Endothelial cell of umbilical vein (primary cell): ENCODE results near the gene LPP. TPM values are rescaled to one million over a fixed set of nuclear protein-coding genes. Genes with fewer than 3 reads are reported as not detected.

Experiments
- BruUV-seq: library from RNA; stranded (reverse); fragments of 400-500 nt; replicated peaks from 2 replicates; lab custom pipeline; 2021; lab: Mats Ljungman, UMichigan
- CTCF ChIA-PET: fragments of 300-600, 350-600 bp; sonication (Branson Sonifier 250); formaldehyde crosslinking; loops from one replicate; lab custom pipeline; 2021; ENCODE audit warnings: antibody characterized with exemption, inconsistent platforms; lab: Charles Lee
- POLR2A ChIA-PET: fragments of 300-600, 350-600 bp; sonication (Branson Sonifier 250); formaldehyde crosslinking; loops from one replicate; lab custom pipeline; 2021; ENCODE audit warnings: antibody characterized with exemption, inconsistent platforms; lab: Charles Lee
- DNase-seq: peaks from one replicate; pipeline ENCODE4 v3.0.0-alpha.2; 2011; ENCODE audit warnings: low read depth, low spot score
- FAIRE-seq: peaks from 2 replicates; lab custom pipeline; 2011; peaks lifted over from hg19 to GRCh38; lab: Jason Lieb, UNC
- H2AFZ ChIP-seq: 2 replicates; pipeline ENCODE4 v1.6.0; 2012; ENCODE audit warnings: low read depth, low read length, control low read depth, inconsistent platforms
- H3K27ac ChIP-seq: 2 replicates; pipeline ENCODE4 v1.5.1; 2011; ENCODE audit warnings: low read depth, mild to moderate bottlenecking, control low read depth, low read length, moderate library complexity; ENCODE audit not compliant: insufficient read depth
- H3K27me3 ChIP-seq, 2 experiments: 2 replicates each; pipeline versions ENCODE4 v1.6.0 to v1.6.1; 2011; ENCODE audit warnings: low read length in 2 of 2, mixed read lengths in 1 of 2; ENCODE audit not compliant: control insufficient read depth in 2 of 2, insufficient read depth in 2 of 2
- H3K36me3 ChIP-seq, 2 experiments: 2 replicates in 1 of 2; 3 replicates in 1 of 2; pipeline ENCODE4 v1.5.1; 2011; ENCODE audit warnings: low read length in 2 of 2, mild to moderate bottlenecking in 1 of 2, moderate library complexity in 1 of 2; ENCODE audit not compliant: control insufficient read depth in 2 of 2, insufficient read depth in 2 of 2; ENCODE audit errors: extremely low read depth in 1 of 2
- H3K4me1 ChIP-seq: 3 replicates; pipeline ENCODE4 v1.5.1; 2011; ENCODE audit warnings: mild to moderate bottlenecking, low read length; ENCODE audit not compliant: control insufficient read depth, insufficient read depth; ENCODE audit errors: extremely low read depth
- H3K4me2 ChIP-seq: 2 replicates; pipeline ENCODE4 v1.6.1; 2011; ENCODE audit warnings: low read length, control low read depth, mixed read lengths; ENCODE audit not compliant: insufficient read depth
- H3K4me3 ChIP-seq, 3 experiments: fragments of 200-600 bp in 1 of 3; sonication (generic), shearing (Covaris generic) in 1 of 3; replicated peaks in 1 of 3; 2 replicates each; pipeline ENCODE4 v1.5.1; 2011 to 2016; ENCODE audit warnings: control low read depth in 3 of 3, low read length in 3 of 3, mild to moderate bottlenecking in 2 of 3, inconsistent platforms in 1 of 3, low read depth in 1 of 3, moderate library complexity in 1 of 3; ENCODE audit not compliant: insufficient read depth in 1 of 3
- H3K79me2 ChIP-seq: 2 replicates; pipeline ENCODE4 v1.6.0; 2012; ENCODE audit warnings: low read length, inconsistent platforms; ENCODE audit not compliant: control insufficient read depth, insufficient read depth
- H3K9ac ChIP-seq: replicated peaks from 2 replicates; pipeline ENCODE3; 2011; ENCODE audit warnings: low read length, control low read depth; ENCODE audit not compliant: insufficient read depth; ENCODE audit errors: extremely low read depth
- H3K9me1 ChIP-seq: replicated peaks from 3 replicates; pipeline ENCODE4 v1.6.0; 2011; ENCODE audit warnings: mild to moderate bottlenecking, low read length; ENCODE audit not compliant: control insufficient read depth, insufficient read depth; ENCODE audit errors: extremely low read depth
- H3K9me3 ChIP-seq: replicated peaks from 2 replicates; pipeline ENCODE4 v1.5.1; 2012; ENCODE audit warnings: low read length, inconsistent platforms; ENCODE audit not compliant: control insufficient read depth, insufficient read depth
- H4K20me1 ChIP-seq: replicated peaks from 2 replicates; pipeline ENCODE3; 2011; ENCODE audit warnings: mild to moderate bottlenecking, low read length; ENCODE audit not compliant: control insufficient read depth, insufficient read depth; ENCODE audit errors: extremely low read depth
- EZH2 ChIP-seq: IDR thresholded peaks from 2 replicates; pipeline ENCODE4 v1.6.1; 2012; ENCODE audit warnings: borderline replicate concordance, low read depth, mild to moderate bottlenecking, moderate library complexity, low read length, inconsistent platforms; ENCODE audit not compliant: severe bottlenecking
- FOS ChIP-seq: IDR thresholded peaks from 2 replicates; pipeline ENCODE4 v1.6.1; 2011; ENCODE audit warnings: mild to moderate bottlenecking, low read length, moderate library complexity, borderline replicate concordance; ENCODE audit not compliant: insufficient read depth
- GATA2 ChIP-seq: IDR thresholded peaks from 2 replicates; pipeline ENCODE4 v1.7.0; 2011; ENCODE audit warnings: low read depth, mild to moderate bottlenecking, moderate library complexity, mixed read lengths, low read length; ENCODE audit not compliant: insufficient read length, insufficient read depth
- JUN ChIP-seq: IDR thresholded peaks from 2 replicates; pipeline ENCODE4 v1.6.1; 2011; ENCODE audit warnings: borderline replicate concordance, low read depth; ENCODE audit not compliant: insufficient read length, insufficient read depth
- MYC ChIP-seq: IDR thresholded peaks from one replicate; pipeline ENCODE4 v1.6.1; 2011; ENCODE audit warnings: mild to moderate bottlenecking, low read depth, low read length
- POLR2A ChIP-seq: IDR thresholded peaks from 2 replicates; pipeline ENCODE4 v1.6.1; 2012; ENCODE audit warnings: low read depth, mild to moderate bottlenecking, control low read depth, low read length
- POLR2AphosphoS5 ChIP-seq: IDR thresholded peaks from 2 replicates; pipeline ENCODE4 v1.6.1; 2012; ENCODE audit warnings: low read depth, mild to moderate bottlenecking, control low read depth, low read length, moderate library complexity; ENCODE audit not compliant: insufficient read depth
- dilution Hi-C: fragments of 300-500 bp; cut with MboI; formaldehyde crosslinking; loops from one replicate; pipeline ENCODE4 v1.15.0; 2019; ENCODE audit warnings: low sequenced_read_pairs; ENCODE audit not compliant: extremely low pct_ligation_motif_present
- intact Hi-C: fragments of 100-400 bp; cut with micrococcal nuclease; formaldehyde crosslinking; loops from one replicate; pipeline ENCODE4 v1.10.0; 2022
- polyA plus RNA-seq, 4 experiments: library from polyadenylated mRNA; depleted of rRNA in 3 of 4; stranded (reverse) in 3 of 4; unstranded in 1 of 4; fragments of >200 nt; gene quantifications; 2 replicates each; pipeline versions ENCODE4 v1.2.1 to v1.2.3, GENCODE V29; 2011 to 2012; ENCODE audit warnings: missing spikeins in 1 of 4
- total RNA-seq: library from RNA; stranded (reverse); gene quantifications from 2 replicates; pipeline ENCODE4 v1.2.3, GENCODE V29; 2021
- TF ChIP-seq, protein P1 (sequence below): IDR thresholded peaks from 2 replicates; pipeline ENCODE4 v1.6.1; 2011; ENCODE audit not compliant: insufficient read depth, insufficient read length
- TF ChIP-seq, protein P2 (sequence below), 2 donors: IDR thresholded peaks; 1 replicate in 1 of 2; 2 replicates in 1 of 2; pipeline ENCODE4 v1.5.1; 2011; ENCODE audit warnings: low read length in 2 of 2, mild to moderate bottlenecking in 2 of 2, moderate library complexity in 2 of 2, control low read depth in 1 of 2, inconsistent platforms in 1 of 2, low read depth in 1 of 2; ENCODE audit not compliant: insufficient read depth in 1 of 2; ENCODE audit errors: extremely low read depth in 1 of 2

The LPP gene
- total and polyA plus RNA-seq, 2 donors (not counting 3 experiments of a cell fraction or from before 2014, with no cell fraction given), result 16.9 to 153 TPM

DNA sequence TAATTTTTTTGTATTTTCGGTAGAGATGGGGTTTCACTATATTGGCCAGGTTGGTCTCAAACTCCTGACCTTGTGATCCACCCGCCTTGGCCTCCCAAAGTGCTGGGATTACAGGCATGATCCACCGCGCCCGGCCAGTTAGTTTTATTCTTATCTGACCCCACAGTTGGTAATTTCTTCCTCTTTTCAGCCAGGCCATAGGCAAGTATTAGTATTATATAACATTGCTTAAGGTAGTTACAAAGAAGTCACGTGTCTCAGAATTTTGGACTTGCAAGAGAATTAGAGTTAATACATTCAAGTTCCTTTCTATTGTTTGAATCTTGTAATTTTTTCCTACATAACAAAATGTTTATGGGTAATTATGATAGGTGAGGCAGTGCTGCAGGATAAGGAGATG lies 334.8 kb downstream of the LPP start:
- H3K36me3 ChIP-seq, result peaks cover 0 to 2% of the 10 kb centered on the region in 2 experiments
- dilution Hi-C loops (no loop called here), intact Hi-C loops (no loop called here)
- BruUV-seq, result no TSS peak
- no peaks in the 10 kb centered on the region for H3K27me3 ChIP-seq
- FAIRE-seq (no peak), DNase-seq (no peak)
- no peak overlapping the region for H3K27ac ChIP-seq
- H3K4me1 ChIP-seq, result peaks cover 7% of the 10 kb centered on the region
- no peak overlapping the region for H3K4me3 ChIP-seq
- POLR2A ChIA-PET, result no interaction called here
- no peak overlapping the region for H3K4me2 ChIP-seq
- no peaks in the 10 kb centered on the region for H3K9me3 ChIP-seq
- CTCF ChIA-PET, result no interaction called here
- TF ChIP-seq JUN (no peak), POLR2A (no peak), FOS (no peak), EZH2 (no peak), POLR2AphosphoS5 (no peak)
- H3K9me1 ChIP-seq, result no peaks in the 10 kb centered on the region
- H4K20me1 ChIP-seq, result no peaks in the 10 kb centered on the region
- H3K79me2 ChIP-seq, result no peaks in the 10 kb centered on the region
- H3K9ac ChIP-seq, result no peak overlapping the region
- H2AFZ ChIP-seq, result no peak overlapping the region

DNA sequence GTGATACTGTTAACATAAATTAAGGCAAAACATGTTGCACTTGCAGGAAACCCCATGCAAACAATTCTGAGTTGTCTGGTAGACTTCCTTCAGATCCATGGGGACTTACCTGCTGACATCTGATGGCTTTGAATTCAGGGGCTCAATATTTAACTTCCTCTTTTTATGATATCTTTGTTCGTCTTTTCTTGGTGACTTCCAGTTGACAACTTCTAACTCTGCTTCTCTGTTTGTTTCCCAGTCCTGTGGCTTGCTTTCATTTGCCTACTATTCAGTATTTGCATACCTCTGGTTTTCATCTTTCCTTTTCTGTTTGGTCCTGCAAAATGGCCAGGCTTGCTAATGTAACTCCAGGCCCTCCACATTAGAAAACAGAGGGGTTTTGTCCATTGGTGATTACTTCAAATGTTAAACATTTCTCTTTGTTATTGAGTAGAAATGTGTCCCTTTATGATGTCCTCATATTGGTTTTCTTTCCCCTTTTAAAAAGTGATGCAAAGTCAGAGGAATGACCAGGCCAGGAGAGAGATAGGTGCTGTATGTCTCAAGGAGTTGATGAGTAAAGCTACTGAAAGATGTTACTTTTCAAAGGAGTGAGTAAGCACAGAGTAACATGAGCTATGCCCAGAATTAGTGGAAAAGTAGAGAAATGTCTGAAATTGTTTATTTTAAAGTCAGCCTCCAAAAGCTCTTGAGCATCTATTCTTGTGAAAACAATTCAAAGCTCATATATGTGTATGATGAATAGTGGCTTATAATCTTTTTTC lies 335.9 kb downstream of the LPP start:
- Histone ChIP-seq H3K9me3 (no peaks in the 10 kb centered on the region), H3K36me3 (no peaks in the 10 kb centered on the region), H3K79me2 (no peaks in the 10 kb centered on the region), H2AFZ (no peak overlapping the region), H3K4me1 (peaks cover 7% of the 10 kb centered on the region), H3K27ac (no peak overlapping the region), H3K9ac (no peak overlapping the region), H3K4me2 (no peak overlapping the region), H3K4me3 (no peak overlapping the region), H4K20me1 (no peaks in the 10 kb centered on the region), H3K27me3 (no peaks in the 10 kb centered on the region), H3K9me1 (no peaks in the 10 kb centered on the region)
- dilution Hi-C loops, result no loop called here
- no peak for FAIRE-seq
- DNase-seq, result no peak
- intact Hi-C loops, result no loop called here
- ChIA-PET CTCF (no interaction called here), POLR2A (no interaction called here)
- TF ChIP-seq, protein P1, sequence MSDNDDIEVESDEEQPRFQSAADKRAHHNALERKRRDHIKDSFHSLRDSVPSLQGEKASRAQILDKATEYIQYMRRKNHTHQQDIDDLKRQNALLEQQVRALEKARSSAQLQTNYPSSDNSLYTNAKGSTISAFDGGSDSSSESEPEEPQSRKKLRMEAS, result no peak
- TF ChIP-seq POLR2AphosphoS5 (no peak), MYC (no peak), JUN (no peak), EZH2 (no peak), GATA2 (no peak), FOS (no peak)
- TF ChIP-seq, protein P2, sequence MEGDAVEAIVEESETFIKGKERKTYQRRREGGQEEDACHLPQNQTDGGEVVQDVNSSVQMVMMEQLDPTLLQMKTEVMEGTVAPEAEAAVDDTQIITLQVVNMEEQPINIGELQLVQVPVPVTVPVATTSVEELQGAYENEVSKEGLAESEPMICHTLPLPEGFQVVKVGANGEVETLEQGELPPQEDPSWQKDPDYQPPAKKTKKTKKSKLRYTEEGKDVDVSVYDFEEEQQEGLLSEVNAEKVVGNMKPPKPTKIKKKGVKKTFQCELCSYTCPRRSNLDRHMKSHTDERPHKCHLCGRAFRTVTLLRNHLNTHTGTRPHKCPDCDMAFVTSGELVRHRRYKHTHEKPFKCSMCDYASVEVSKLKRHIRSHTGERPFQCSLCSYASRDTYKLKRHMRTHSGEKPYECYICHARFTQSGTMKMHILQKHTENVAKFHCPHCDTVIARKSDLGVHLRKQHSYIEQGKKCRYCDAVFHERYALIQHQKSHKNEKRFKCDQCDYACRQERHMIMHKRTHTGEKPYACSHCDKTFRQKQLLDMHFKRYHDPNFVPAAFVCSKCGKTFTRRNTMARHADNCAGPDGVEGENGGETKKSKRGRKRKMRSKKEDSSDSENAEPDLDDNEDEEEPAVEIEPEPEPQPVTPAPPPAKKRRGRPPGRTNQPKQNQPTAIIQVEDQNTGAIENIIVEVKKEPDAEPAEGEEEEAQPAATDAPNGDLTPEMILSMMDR (IDR thresholded peaks at IDR 0.05; ENCODE audit: extremely low read depth in 1 of 2, insufficient read depth in 1 of 2, low read depth in 1 of 2, low read length in 2 of 2), result no peak
- BruUV-seq, result no TSS peak
